Esophagus muscularis mucosa (tissue), 4 donors: ENCODE data around the gene BRD1. TPM values are rescaled to one million over a fixed set of nuclear protein-coding genes. Genes with fewer than 3 reads are reported as not detected.

Source experiments
- DNase-seq: peaks from one replicate; pipeline ENCODE4 v3.0.0-alpha.2; 2017; ENCODE audit errors: extremely low spot score
- H3K27ac ChIP-seq, 4 donors: fragments of 200-600 bp; sonication (generic); replicated peaks in 1 of 4; 1 replicate in 3 of 4; 2 replicates in 1 of 4; pipeline ENCODE4 v1.5.1; 2016 to 2019; ENCODE audit warnings: mild to moderate bottlenecking in 1 of 4
- H3K27me3 ChIP-seq, 4 donors: fragments of 200-600 bp; sonication (generic); one replicate each; pipeline versions ENCODE4 v1.5.1 to v1.6.0; 2016 to 2019
- H3K36me3 ChIP-seq, 4 donors: fragments of 200-600 bp; sonication (generic); one replicate each; pipeline ENCODE4 v1.5.1; 2016 to 2019
- H3K4me1 ChIP-seq, 4 donors: fragments of 200-600 bp; sonication (generic); one replicate each; pipeline ENCODE4 v1.5.1; 2016 to 2019
- H3K4me3 ChIP-seq, 4 donors: fragments of 200-600 bp; sonication (generic); 1 replicate in 2 of 4; 2 replicates in 2 of 4; pipeline ENCODE4 v1.5.1; 2016 to 2019; ENCODE audit warnings: mild to moderate bottlenecking in 4 of 4, moderate library complexity in 1 of 4
- H3K9me3 ChIP-seq, 4 donors: fragments of 200-600 bp; sonication (generic); 1 replicate in 3 of 4; 2 replicates in 1 of 4; pipeline ENCODE4 v1.5.1; 2016 to 2019
- CTCF ChIP-seq, 3 experiments: fragments of 200-600 bp in 2 of 3; fragments of 450-650 bp in 1 of 3; sonication (generic) in 2 of 3; IDR thresholded peaks; one replicate each; pipeline ENCODE4 v1.5.1; 2017 to 2019; ENCODE audit warnings: antibody characterized with exemption in 3 of 3, mild to moderate bottlenecking in 2 of 3, moderate library complexity in 1 of 3
- EP300 ChIP-seq: sonication (generic); formaldehyde crosslinking; IDR thresholded peaks from one replicate; pipeline ENCODE4 v1.6.1; 2017; ENCODE audit warnings: antibody characterized with exemption
- POLR2A ChIP-seq: fragments of 450-650 bp; IDR thresholded peaks from one replicate; pipeline ENCODE4 v1.6.1; 2017; ENCODE audit warnings: antibody characterized with exemption, moderate library complexity, mild to moderate bottlenecking, low read depth
- POLR2AphosphoS5 ChIP-seq, 2 donors: sonication (generic); formaldehyde crosslinking; IDR thresholded peaks; one replicate each; pipeline ENCODE4 v1.6.1; 2017; ENCODE audit warnings: antibody characterized with exemption in 2 of 2
- WGBS: methylation state at CpG from one replicate; pipeline ENCODE4 v1.1.5; 2018; 5-methylcytosine and 5-hydroxymethylcytosine counted together
- intact Hi-C: fragments of 100-400 bp; cut with DNase I; formaldehyde crosslinking; loops from one replicate; pipeline ENCODE4 v1.15.1; 2023
- total RNA-seq, 4 donors: library from RNA; depleted of rRNA; stranded (reverse); fragments of >200 nt; gene quantifications; one replicate each; pipeline versions ENCODE4 v1.1.0 to v1.2.1, GENCODE V29; 2016

Gene BRD1
- total RNA-seq, 4 donors from 2014 or later = 36.5 to 54.1 (median 51.4) TPM

- Histone ChIP-seq H3K36me3 (peaks cover 57 to 66% (median 58%) of the 10 kb centered on the region in 4 donors), H3K4me1 (peaks cover 0 to 17% (median 12%) of the 10 kb centered on the region in 4 donors), H3K4me3 (no peak overlapping the region), H3K9me3 (no peaks in the 10 kb centered on the region), H3K27me3 (no peaks in the 10 kb centered on the region), H3K27ac (no peak overlapping the region)
- TF ChIP-seq POLR2AphosphoS5 (IDR thresholded peaks at IDR 0.05) (no peak), POLR2A (no peak), EP300 (no peak), CTCF (IDR thresholded peaks at IDR 0.05) (no peak)
- WGBS = 63% methylated on average over 13 of the region's 16 CpGs
- DNase-seq = no peak
- intact Hi-C loops = no loop called here
These were observed 55.0 kb downstream of the BRD1 start for GRCh38 chr22:49772692-49773091.

- peaks cover 6 to 11% (median 10%) of the 10 kb centered on the region in 4 donors for H3K9me3 ChIP-seq
- intact Hi-C loops = no loop called here
- 72% methylated on average over 47 of the region's 64 CpGs for WGBS
- peaks cover 0 to 17% (median 12%) of the 10 kb centered on the region in 4 donors for H3K4me1 ChIP-seq
- H3K27me3 ChIP-seq = no peaks in the 10 kb centered on the region
- no peak for TF ChIP-seq POLR2A
- no peak for TF ChIP-seq CTCF (IDR thresholded peaks at IDR 0.05)
- TF ChIP-seq EP300 = no peak
- no peak for TF ChIP-seq POLR2AphosphoS5 (IDR thresholded peaks at IDR 0.05)
- no peak for DNase-seq
- H3K27ac ChIP-seq = no peak overlapping the region
- peaks cover 45 to 54% (median 46%) of the 10 kb centered on the region in 4 donors for H3K36me3 ChIP-seq
- H3K4me3 ChIP-seq = no peak overlapping the region
These were observed 56.2 kb downstream of the BRD1 start for GRCh38 chr22:49771266-49772065.

GRCh38 chr22:49770547-49771265 is 57.0 kb downstream of the BRD1 start:
- Histone ChIP-seq H3K27ac (no peak overlapping the region), H3K36me3 (peaks cover 38 to 46% (median 38%) of the 10 kb centered on the region in 4 donors), H3K27me3 (no peaks in the 10 kb centered on the region), H3K4me1 (peaks cover 0 to 17% (median 12%) of the 10 kb centered on the region in 4 donors), H3K4me3 (no peak overlapping the region), H3K9me3 (peaks cover 7 to 17% (median 13%) of the 10 kb centered on the region in 4 donors)
- no peak for TF ChIP-seq POLR2AphosphoS5 (IDR thresholded peaks at IDR 0.05)
- TF ChIP-seq POLR2A = no peak
- no peak for TF ChIP-seq EP300
- TF ChIP-seq CTCF (IDR thresholded peaks at IDR 0.05) = no peak
- no peak for DNase-seq
- 76% methylated on average over 23 of the region's 29 CpGs for WGBS
- intact Hi-C loops = no loop called here

GRCh38 chr22:49769691-49770546 is 57.8 kb downstream of the BRD1 start:
- intact Hi-C loops = loop anchor here (5.0 to 10.0 kb wide), 2 partner anchors 147 to 265 kb away; partner anchors contain the start of genes ALG12 and CRELD2
- 86% methylated on average over 20 of the region's 22 CpGs for WGBS
- peaks cover 0 to 17% (median 12%) of the 10 kb centered on the region in 4 donors for H3K4me1 ChIP-seq
- no peak overlapping the region for H3K27ac ChIP-seq
- TF ChIP-seq POLR2AphosphoS5 (IDR thresholded peaks at IDR 0.05) (no peak), CTCF (IDR thresholded peaks at IDR 0.05) (no peak), EP300 (no peak), POLR2A (no peak)
- peaks cover 30 to 38% (median 30%) of the 10 kb centered on the region in 4 donors for H3K36me3 ChIP-seq
- no peak for DNase-seq
- no peaks in the 10 kb centered on the region for H3K27me3 ChIP-seq
- H3K9me3 ChIP-seq = peaks cover 7 to 17% (median 13%) of the 10 kb centered on the region in 4 donors
- H3K4me3 ChIP-seq = no peak overlapping the region
